GM21360 (cell line): ENCODE results near the gene CIROP.

Experiments used
- ATAC-seq: cut with Tn5 transposase; IDR thresholded peaks from one replicate; pipeline ENCODE4 v1.9.1; 2021; ENCODE audit warnings: mild to moderate bottlenecking, moderate library complexity; ENCODE audit not compliant: unreplicated experiment

The CIROP gene

GRCh38 chr14:23054000-23054811, 50.6 kb downstream of the CIROP start:
- no peak for ATAC-seq

DNA sequence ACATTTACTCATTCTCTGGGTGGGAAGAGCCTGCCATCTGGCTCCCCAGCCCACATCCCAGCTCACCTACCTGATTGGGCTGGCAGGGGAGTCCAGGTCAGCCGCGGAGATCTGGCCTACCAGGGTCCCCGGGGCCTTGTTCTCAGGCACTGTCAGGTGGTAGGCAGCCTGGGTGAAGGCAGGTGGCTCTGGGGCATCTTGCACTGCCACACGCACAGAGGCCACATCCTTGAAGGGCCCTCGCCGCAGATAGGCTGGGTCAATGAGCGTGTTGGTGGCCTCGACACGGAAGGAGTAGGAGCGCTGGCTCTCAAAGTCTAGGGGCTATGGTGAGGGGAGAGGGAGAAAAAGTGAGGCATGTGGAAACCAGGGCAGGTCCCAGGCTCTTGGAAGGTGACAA, 51.4 kb downstream of the CIROP start:
- ATAC-seq = no peak

DNA sequence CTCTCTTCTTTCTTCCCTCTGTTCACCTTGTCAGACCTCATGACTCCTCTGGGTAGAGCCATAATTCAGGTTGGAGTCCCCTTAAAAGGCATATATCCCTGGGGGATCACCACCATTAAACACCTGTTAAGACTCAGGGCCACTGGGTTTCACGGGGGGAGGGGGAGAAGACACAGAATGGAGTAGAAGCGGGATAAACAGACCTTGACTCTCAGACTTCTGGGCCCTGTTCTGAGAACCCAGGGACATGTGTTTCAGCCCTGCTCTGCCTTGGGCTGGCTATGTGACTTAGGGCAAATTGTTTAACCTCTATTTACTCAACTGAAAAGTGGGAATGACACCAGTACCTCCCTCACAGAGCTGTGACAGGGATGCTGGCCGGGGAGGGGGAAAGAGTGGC, 52.1 kb downstream of the CIROP start:
- ATAC-seq = no peak

GRCh38 chr14:23052182-23052623, 52.6 kb downstream of the CIROP start:
- ATAC-seq = no peak

DNA sequence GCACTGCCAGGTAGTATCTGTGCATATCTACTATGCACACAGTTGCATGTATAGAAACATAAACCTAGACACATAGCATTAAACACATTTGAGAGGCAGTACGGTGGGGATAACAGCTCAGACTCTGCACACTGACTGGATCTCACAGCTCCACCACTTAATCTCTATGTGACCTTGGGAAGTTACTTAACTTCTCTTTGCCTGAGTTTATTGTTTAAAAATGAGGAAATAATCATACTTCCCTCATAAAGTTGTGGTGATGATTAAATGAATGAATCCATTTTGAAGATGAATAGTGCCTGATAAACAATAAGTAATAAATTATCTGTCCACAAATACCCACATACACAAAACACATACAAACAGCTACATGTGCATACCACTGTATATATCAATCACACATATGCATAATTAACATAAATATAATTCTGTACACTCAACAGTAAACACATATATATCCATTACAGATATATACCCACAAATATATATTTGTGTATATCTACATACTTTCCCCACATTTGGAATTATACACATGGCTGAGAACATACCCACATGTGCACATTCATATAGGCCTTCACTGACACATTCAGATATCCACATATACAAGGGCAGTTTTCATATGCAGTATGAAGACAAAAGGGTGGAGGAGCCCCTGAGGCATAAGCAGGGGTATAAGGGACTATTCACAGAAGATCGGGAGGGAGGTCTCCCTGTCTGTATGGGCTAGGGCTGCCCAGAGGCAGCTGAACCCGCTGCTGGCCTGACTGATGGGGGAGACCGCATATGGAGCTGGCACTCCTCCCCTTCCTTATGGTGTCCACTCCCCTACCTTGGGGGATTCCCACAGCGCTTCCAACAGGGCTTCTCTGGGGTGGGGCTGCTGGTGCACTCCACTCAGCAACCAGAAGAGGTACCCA, 53.4 kb downstream of the CIROP start:
- no peak for ATAC-seq
